Measurements from ENCODE around the gene MFSD11. TPM values are rescaled to one million over a fixed set of nuclear protein-coding genes. Genes with fewer than 3 reads are reported as not detected.

The MFSD11 gene
- total RNA-seq, 1 donor from 2014 or later: 32.3 TPM

DNA sequence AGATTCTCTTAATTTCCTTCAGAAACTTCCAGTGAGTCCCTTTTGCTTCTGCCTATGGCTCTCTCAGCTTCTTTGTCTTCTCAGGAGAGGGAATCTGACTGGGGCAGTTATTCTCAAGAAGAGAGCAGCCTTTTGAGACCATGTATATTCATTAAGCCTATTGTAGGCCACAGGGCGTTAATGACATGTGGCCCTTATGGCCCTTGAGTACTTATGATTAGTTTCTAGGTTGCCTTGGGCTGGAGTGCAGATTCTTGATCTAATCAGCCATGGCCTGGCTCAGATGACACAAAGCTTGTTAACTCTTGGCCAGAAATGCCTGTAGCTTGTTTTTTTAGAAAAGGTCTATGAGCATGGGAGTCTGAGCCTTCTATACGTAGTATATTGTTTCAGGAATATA, 17.4 kb downstream of the MFSD11 start:
- DNase-seq: no peak
- no peak overlapping the region for H3K27ac ChIP-seq
- H3K9me3 ChIP-seq: no peaks in the 10 kb centered on the region
- H3K4me1 ChIP-seq: no peaks in the 10 kb centered on the region
- no peak overlapping the region for H3K4me3 ChIP-seq
- H3K27me3 ChIP-seq: no peaks in the 10 kb centered on the region
- TF ChIP-seq CTCF (IDR thresholded peaks at IDR 0.05): no peak
- no peak for ATAC-seq
- intact Hi-C loops (cut with DNase I): no loop called here
- H3K36me3 ChIP-seq: peaks cover 33% of the 10 kb centered on the region

DNA sequence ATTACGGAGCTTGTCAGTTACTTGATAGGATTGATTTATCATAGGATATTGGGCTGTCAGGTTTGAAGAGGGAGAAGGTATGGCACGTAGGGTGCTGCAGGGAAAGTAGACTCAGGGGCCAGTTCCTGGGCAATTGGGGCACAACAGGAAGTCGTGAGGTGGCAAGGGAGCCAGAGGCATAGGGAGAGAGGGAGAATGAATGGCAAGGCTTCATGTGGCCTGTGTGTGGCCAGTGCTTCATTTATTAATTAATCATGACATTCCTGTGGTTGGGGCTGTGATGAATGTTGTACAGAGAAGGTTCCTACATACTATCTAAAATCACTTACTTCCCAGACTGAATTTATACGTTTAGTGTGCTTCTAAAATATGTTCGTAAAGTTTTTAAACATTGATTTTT, 19.3 kb downstream of the MFSD11 start:
- peaks cover 33% of the 10 kb centered on the region for H3K36me3 ChIP-seq
- intact Hi-C loops (cut with DNase I): no loop called here
- H3K4me1 ChIP-seq: no peaks in the 10 kb centered on the region
- H3K4me3 ChIP-seq: no peak overlapping the region
- H3K27me3 ChIP-seq: no peaks in the 10 kb centered on the region
- no peak overlapping the region for H3K27ac ChIP-seq
- no peak for ATAC-seq
- DNase-seq: no peak
- no peaks in the 10 kb centered on the region for H3K9me3 ChIP-seq
- TF ChIP-seq CTCF (IDR thresholded peaks at IDR 0.05): no peak

DNA sequence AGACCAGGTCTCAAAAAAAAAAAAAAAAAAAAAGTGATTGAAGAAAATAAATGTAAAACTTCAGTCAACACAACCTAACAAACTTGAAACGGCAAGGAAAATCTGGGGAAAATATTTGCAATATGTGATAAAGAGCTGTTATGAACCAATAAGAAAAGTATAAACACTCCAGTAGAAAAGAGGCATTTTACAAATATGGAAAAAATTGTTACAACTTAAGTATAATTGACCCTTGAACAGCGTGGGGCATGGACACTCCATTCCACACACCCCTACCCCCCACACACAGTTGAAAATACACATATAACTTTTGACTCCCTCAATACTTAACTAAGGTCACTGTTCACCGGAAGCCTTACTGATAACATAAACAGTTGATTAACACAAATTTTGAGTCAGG, 20.7 kb downstream of the MFSD11 start:
- Histone ChIP-seq H3K36me3 (peaks cover 33% of the 10 kb centered on the region), H3K4me3 (no peak overlapping the region), H3K27ac (no peak overlapping the region), H3K4me1 (no peaks in the 10 kb centered on the region), H3K9me3 (no peaks in the 10 kb centered on the region), H3K27me3 (no peaks in the 10 kb centered on the region)
- TF ChIP-seq CTCF (IDR thresholded peaks at IDR 0.05): no peak
- intact Hi-C loops (cut with DNase I): no loop called here
- ATAC-seq: no peak
- DNase-seq: no peak

DNA sequence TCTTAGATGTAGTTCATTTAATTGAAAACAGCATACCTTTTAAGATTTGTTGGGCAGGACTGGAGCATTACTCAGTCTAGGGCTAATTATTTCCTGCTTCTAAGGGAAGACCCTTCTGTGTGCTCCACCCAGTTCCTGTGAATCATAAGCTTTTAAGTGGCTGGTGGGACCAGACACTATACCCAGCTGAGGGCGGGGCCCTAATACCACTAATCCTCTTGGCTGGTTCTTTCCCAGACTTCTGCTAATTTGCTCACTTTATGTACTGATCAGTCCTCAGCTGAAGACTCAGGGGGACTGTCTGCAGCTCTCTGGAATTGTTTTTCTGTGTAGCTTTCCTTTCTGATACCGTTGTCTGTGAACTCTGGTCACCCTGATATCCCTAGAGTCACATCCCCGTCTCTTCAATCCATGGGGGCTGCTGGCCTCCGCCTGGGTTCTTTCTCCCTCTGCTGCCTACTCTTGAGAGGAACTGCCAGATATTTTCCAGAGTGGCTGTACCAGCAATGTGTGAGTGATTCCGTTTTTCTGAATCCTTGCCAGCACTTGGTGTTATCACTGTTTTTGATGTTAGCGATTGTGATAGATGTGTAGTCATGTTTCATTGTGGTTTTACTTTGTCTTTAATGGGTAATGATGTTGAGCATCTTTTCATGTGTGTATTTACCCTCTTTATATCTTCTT, 35.1 kb downstream of the MFSD11 start:
- Histone ChIP-seq H3K4me3 (no peak overlapping the region), H3K27ac (peak overlapping the region; percentile 43), H3K36me3 (peaks cover 73% of the 10 kb centered on the region), H3K4me1 (peaks cover 7% of the 10 kb centered on the region), H3K27me3 (no peaks in the 10 kb centered on the region), H3K9me3 (no peaks in the 10 kb centered on the region)
- DNase-seq: no peak
- intact Hi-C loops (cut with DNase I): no loop called here
- TF ChIP-seq CTCF (IDR thresholded peaks at IDR 0.05): no peak
- peak; percentile 74 for ATAC-seq

DNA sequence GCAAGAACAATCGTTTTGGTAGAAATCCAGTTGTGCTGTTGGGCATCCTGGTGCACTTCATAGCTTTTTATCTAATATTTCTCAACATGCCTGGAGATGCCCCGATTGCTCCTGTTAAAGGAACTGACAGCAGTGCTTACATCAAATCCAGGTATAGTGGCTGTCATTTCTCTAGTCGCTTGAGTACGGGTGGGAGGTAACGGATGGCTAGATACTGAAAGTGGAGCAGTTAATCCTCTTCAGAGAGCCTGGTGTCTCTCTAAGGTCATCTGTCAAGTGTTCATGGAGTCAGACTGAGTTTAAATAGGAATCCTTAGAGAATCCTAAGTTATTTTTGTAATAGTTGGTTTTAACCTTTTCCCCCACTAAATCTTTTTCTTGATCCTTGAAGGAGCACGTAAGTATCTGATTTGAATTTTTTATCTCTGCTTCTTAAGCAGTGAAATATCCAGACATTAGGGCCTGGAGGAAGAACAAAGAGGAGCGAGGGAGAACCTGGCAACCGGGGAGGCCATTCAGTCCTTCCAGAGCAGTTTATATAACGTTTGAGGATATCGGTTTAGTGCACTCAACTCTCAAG, 37.2 kb downstream of the MFSD11 start:
- Histone ChIP-seq H3K27ac (no peak overlapping the region), H3K9me3 (no peaks in the 10 kb centered on the region), H3K4me1 (peaks cover 7% of the 10 kb centered on the region), H3K27me3 (no peaks in the 10 kb centered on the region), H3K36me3 (peaks cover 78% of the 10 kb centered on the region), H3K4me3 (no peak overlapping the region)
- intact Hi-C loops (cut with DNase I): no loop called here
- no peak for ATAC-seq
- TF ChIP-seq CTCF (IDR thresholded peaks at IDR 0.05): no peak
- DNase-seq: no peak
